ENCODE measurements around the gene FBRSL1.

Gene FBRSL1

DNA sequence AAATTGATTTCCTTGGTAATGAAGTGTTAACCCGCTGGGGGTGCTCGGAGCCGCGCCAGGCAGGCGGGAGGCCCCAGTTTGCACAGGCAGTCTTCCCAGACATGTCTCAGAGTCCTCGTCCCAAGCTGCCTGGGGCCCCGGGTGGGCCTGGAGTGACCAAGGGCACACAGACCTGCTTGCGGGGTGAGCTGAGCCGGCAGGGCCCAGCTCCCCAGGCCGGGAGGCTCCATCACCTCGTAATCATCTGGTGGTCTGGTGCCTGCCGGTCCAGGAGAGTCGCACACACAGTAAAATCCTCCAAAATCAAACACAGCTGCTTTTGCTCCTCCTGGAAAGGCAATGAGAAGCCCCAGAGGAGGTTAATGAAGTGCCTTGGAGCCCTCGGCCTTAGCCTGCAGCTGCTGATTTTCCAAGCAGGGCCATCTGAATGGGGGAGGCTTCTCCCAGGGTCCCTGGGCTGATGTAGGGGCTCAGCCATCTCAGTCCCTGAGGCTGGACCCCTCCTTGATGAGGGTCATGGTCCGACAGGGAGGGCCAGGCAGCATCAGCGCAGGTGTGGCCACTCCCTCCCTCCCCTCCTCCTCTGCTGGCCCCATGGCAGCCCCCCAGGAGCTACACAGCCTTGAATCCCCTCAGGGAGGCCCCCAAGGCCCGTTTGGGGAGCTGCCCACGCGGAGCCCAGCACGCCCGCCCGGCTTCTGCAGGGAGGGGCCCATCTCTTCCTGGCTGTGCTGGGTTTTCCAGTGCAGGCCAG is 39.4 kb upstream of the FBRSL1 start:
- Histone ChIP-seq H3K27ac (ENCODE audit: insufficient read depth in 1 of 2, low read depth in 1 of 2, low read length in 2 of 2, poor library complexity in 1 of 2, severe bottlenecking in 2 of 2) (no peak overlapping the region), H3K4me3 (ENCODE audit: control insufficient read depth in 1 of 7, extremely low read depth in 1 of 7, insufficient read depth in 4 of 7, low read depth in 2 of 7, low read length in 6 of 7) (peak overlapping the region in 2 of 7 experiments; percentile 11 to 26), H3K4me1 (ENCODE audit: control extremely low read depth in 1 of 4, control insufficient read depth in 4 of 4, insufficient read depth in 4 of 4, low read length in 3 of 4) (peaks cover 0 to 65% (median 36%) of the 10 kb centered on the region in 4 experiments), H3K9me3 (ENCODE audit: control extremely low read depth in 1 of 5, control insufficient read depth in 4 of 5, insufficient read depth in 2 of 5, low read depth in 1 of 5, low read length in 4 of 5) (no peaks in the 10 kb centered on the region), H3K27me3 (replicated peaks in 2 of 5; ENCODE audit: control insufficient read depth in 4 of 5, insufficient read depth in 5 of 5, low read length in 4 of 5) (no peaks in the 10 kb centered on the region), H3K36me3 (ENCODE audit: control insufficient read depth in 4 of 4, insufficient read depth in 4 of 4, low read length in 3 of 4) (no peaks in the 10 kb centered on the region)
- POLR2A ChIA-PET = no interaction called here
- no peak for DNase-seq
- CTCF ChIA-PET = interaction anchor here (1.0 kb wide), 1 partner anchor 9 kb away, joined by 3 read pairs; no protein-coding TSS in a partner anchor
- WGBS (ENCODE audit: insufficient coverage) = 69% methylated on average over 16 of the region's 22 CpGs

DNA sequence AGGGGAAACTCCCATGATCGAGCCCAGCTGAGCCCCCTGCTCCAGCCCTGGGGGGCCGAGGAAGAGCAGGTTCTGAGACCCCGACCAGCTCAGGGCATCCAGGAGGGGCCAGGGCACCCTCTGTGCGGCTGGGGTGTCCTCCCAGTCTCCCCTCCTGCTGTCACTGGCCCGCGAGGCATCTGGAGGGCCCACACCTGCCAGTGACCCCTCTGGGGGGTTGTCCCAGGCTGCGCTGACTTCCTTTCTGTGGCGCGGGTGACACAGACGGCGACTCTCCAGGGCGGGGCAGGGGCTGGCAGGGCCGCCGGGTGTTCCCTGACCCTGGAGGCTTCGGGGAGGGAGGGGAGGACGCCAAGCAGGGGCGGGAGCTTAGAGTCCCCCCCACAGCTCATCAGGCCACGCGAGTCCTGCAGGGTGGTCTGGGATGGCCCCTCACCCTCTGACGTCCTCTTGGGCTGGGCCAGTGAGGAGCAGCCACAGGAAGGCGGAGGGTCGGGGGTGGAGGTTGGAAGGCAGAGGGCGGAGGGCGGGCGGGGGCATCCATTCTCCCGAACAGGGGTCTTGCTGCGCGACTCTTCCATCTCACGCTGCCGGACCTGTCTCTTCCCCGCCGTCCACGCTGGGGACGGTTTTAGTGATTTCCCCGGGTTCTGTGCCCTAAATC is 38.6 kb upstream of the FBRSL1 start:
- Histone ChIP-seq H3K4me1 (ENCODE audit: control extremely low read depth in 1 of 4, control insufficient read depth in 4 of 4, insufficient read depth in 4 of 4, low read length in 3 of 4) (peaks cover 0 to 60% (median 33%) of the 10 kb centered on the region in 4 experiments), H3K27ac (ENCODE audit: insufficient read depth in 1 of 2, low read depth in 1 of 2, low read length in 2 of 2, poor library complexity in 1 of 2, severe bottlenecking in 2 of 2) (no peak overlapping the region), H3K36me3 (ENCODE audit: control insufficient read depth in 4 of 4, insufficient read depth in 4 of 4, low read length in 3 of 4) (no peaks in the 10 kb centered on the region), H3K27me3 (replicated peaks in 2 of 5; ENCODE audit: control insufficient read depth in 4 of 5, insufficient read depth in 5 of 5, low read length in 4 of 5) (no peaks in the 10 kb centered on the region), H3K9me3 (ENCODE audit: control extremely low read depth in 1 of 5, control insufficient read depth in 4 of 5, insufficient read depth in 2 of 5, low read depth in 1 of 5, low read length in 4 of 5) (no peaks in the 10 kb centered on the region), H3K4me3 (ENCODE audit: control insufficient read depth in 1 of 7, extremely low read depth in 1 of 7, insufficient read depth in 4 of 7, low read depth in 2 of 7, low read length in 6 of 7) (peak overlapping the region in 2 of 7 experiments; percentile 11 to 26)
- peak in 2 of 3 donors; percentile 51 to 75 for DNase-seq
- CTCF ChIA-PET = interaction anchor here (1.0 kb wide), 1 partner anchor 10 kb away, joined by 3 read pairs; no protein-coding TSS in a partner anchor
- 59% methylated on average over 27 of the region's 35 CpGs for WGBS (ENCODE audit: insufficient coverage)
- POLR2A ChIA-PET = no interaction called here

GRCh38 chr12:132451836-132452195 is 38.1 kb upstream of the FBRSL1 start:
- H3K4me3 ChIP-seq (ENCODE audit: control insufficient read depth in 1 of 7, extremely low read depth in 1 of 7, insufficient read depth in 4 of 7, low read depth in 2 of 7, low read length in 6 of 7) = no peak overlapping the region
- DNase-seq = no peak
- ChIA-PET POLR2A (no interaction called here), CTCF (no interaction called here)
- 97% methylated on average over 10 of the region's 10 CpGs for WGBS (ENCODE audit: insufficient coverage)
- H3K27ac ChIP-seq (ENCODE audit: insufficient read depth in 1 of 2, low read depth in 1 of 2, low read length in 2 of 2, poor library complexity in 1 of 2, severe bottlenecking in 2 of 2) = no peak overlapping the region
- no peaks in the 10 kb centered on the region for H3K36me3 ChIP-seq (ENCODE audit: control insufficient read depth in 4 of 4, insufficient read depth in 4 of 4, low read length in 3 of 4)
- H3K9me3 ChIP-seq (ENCODE audit: control extremely low read depth in 1 of 5, control insufficient read depth in 4 of 5, insufficient read depth in 2 of 5, low read depth in 1 of 5, low read length in 4 of 5) = no peaks in the 10 kb centered on the region
- peaks cover 0 to 60% (median 33%) of the 10 kb centered on the region in 4 experiments for H3K4me1 ChIP-seq (ENCODE audit: control extremely low read depth in 1 of 4, control insufficient read depth in 4 of 4, insufficient read depth in 4 of 4, low read length in 3 of 4)
- no peaks in the 10 kb centered on the region for H3K27me3 ChIP-seq (replicated peaks in 2 of 5; ENCODE audit: control insufficient read depth in 4 of 5, insufficient read depth in 5 of 5, low read length in 4 of 5)

- H3K9me3 ChIP-seq (ENCODE audit: control extremely low read depth in 1 of 5, control insufficient read depth in 4 of 5, insufficient read depth in 2 of 5, low read depth in 1 of 5, low read length in 4 of 5) = no peaks in the 10 kb centered on the region
- no peaks in the 10 kb centered on the region for H3K36me3 ChIP-seq (ENCODE audit: control insufficient read depth in 4 of 4, insufficient read depth in 4 of 4, low read length in 3 of 4)
- H3K4me1 ChIP-seq (ENCODE audit: control extremely low read depth in 1 of 4, control insufficient read depth in 4 of 4, insufficient read depth in 4 of 4, low read length in 3 of 4) = peaks cover 0 to 60% (median 33%) of the 10 kb centered on the region in 4 experiments
- no peak for DNase-seq
- no peak overlapping the region for H3K4me3 ChIP-seq (ENCODE audit: control insufficient read depth in 1 of 7, extremely low read depth in 1 of 7, insufficient read depth in 4 of 7, low read depth in 2 of 7, low read length in 6 of 7)
- POLR2A ChIA-PET = no interaction called here
- H3K27ac ChIP-seq (ENCODE audit: insufficient read depth in 1 of 2, low read depth in 1 of 2, low read length in 2 of 2, poor library complexity in 1 of 2, severe bottlenecking in 2 of 2) = no peak overlapping the region
- CTCF ChIA-PET = no interaction called here
- H3K27me3 ChIP-seq (replicated peaks in 2 of 5; ENCODE audit: control insufficient read depth in 4 of 5, insufficient read depth in 5 of 5, low read length in 4 of 5) = no peaks in the 10 kb centered on the region
- 96% methylated on average over 18 of the region's 21 CpGs for WGBS (ENCODE audit: insufficient coverage)
Measured at GRCh38 chr12:132452596-132453350, 37.2 kb upstream of the FBRSL1 start.

DNA sequence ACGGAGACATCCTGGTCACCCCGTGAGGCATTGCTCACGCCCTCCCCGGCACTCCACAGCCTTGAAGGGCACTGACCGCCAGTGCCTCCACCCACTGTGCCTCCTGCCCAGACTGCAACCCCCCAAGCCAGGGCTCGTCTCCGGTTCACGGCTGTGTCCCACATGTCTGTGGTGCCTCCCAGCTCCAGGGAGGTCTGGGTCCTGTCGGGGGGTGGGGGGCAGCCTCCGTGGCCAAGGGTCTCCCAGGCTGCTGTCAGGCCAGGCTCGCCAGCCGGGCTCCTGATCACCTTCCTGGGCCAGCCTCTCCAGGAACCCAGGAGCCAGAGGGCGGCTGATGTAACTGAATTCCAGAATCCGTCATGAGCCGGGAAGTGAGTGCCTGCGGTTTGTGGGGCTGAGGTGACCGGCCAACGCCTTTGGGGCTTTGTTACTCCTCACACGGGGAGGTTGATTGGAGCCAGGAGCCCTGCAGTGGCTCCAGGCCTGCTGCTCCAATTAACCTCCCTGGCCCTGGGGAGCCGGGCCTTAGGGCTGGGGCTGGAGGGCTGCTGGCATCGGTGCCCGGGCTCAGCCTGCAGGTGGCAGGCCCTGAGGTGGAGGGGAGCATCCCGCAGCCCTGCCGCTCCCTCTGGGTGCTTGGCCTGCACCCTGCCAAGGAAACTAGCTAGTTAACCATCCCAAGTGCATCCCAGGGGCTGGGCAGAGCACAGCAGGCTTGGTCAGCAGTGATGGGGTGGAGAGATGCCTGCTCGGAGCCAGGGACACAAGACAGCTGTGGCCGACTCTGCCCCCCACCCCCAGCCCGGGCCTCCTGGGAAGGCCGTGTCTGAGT is 36.4 kb upstream of the FBRSL1 start:
- DNase-seq = no peak
- POLR2A ChIA-PET = no interaction called here
- peaks cover 0 to 55% (median 33%) of the 10 kb centered on the region in 4 experiments for H3K4me1 ChIP-seq (ENCODE audit: control extremely low read depth in 1 of 4, control insufficient read depth in 4 of 4, insufficient read depth in 4 of 4, low read length in 3 of 4)

DNA sequence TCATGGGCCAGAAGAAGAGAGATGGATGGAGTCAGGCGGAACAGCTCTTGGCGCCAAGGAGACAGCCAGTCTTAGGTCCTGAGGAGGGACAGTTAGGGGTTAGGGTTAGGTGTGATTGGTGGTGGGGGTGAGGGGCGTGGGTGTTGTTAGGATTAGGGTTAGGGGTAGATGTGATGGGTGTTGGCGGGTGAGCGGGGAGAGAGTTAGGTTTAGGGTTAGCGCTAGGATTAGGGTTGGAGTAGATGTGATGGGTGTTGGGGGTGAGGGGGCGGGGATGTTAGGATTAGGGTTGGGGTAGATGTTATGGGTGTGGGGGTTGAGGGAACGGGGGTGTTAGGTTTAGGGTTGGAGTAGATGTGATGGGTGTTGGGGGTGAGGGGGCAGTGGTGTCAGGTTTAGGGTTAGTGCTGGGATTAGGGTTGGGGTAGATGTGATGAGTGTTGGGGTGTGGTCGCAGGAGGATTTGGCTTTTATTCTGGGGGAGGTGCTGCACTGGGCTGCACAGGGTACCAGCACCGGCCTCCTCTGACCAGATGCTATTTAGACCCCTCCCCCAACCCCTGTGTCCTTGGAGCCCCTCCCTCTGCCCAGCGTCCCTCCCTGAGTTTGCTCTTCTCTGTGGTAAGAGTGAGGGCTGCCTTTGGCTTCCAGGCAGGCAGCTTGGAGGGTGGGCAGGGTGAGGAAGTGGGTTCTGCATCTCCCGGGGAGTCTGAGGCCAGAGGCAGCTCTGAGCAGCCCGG is 35.6 kb upstream of the FBRSL1 start:
- ChIA-PET CTCF (no interaction called here), POLR2A (no interaction called here)
- Histone ChIP-seq H3K9me3 (ENCODE audit: control extremely low read depth in 1 of 5, control insufficient read depth in 4 of 5, insufficient read depth in 2 of 5, low read depth in 1 of 5, low read length in 4 of 5) (no peaks in the 10 kb centered on the region), H3K27ac (ENCODE audit: insufficient read depth in 1 of 2, low read depth in 1 of 2, low read length in 2 of 2, poor library complexity in 1 of 2, severe bottlenecking in 2 of 2) (no peak overlapping the region), H3K4me3 (ENCODE audit: control insufficient read depth in 1 of 7, extremely low read depth in 1 of 7, insufficient read depth in 4 of 7, low read depth in 2 of 7, low read length in 6 of 7) (no peak overlapping the region), H3K4me1 (ENCODE audit: control extremely low read depth in 1 of 4, control insufficient read depth in 4 of 4, insufficient read depth in 4 of 4, low read length in 3 of 4) (peaks cover 0 to 55% (median 33%) of the 10 kb centered on the region in 4 experiments), H3K36me3 (ENCODE audit: control insufficient read depth in 4 of 4, insufficient read depth in 4 of 4, low read length in 3 of 4) (no peaks in the 10 kb centered on the region), H3K27me3 (replicated peaks in 2 of 5; ENCODE audit: control insufficient read depth in 4 of 5, insufficient read depth in 5 of 5, low read length in 4 of 5) (no peaks in the 10 kb centered on the region)
- DNase-seq = peak in 2 of 3 donors; percentile 52 to 60
- WGBS (ENCODE audit: insufficient coverage) = 61% methylated on average over 9 of the region's 13 CpGs

More for the DNA sequence above, 36.4 kb upstream of the FBRSL1 start:
- no peaks in the 10 kb centered on the region for H3K27me3 ChIP-seq (replicated peaks in 2 of 5; ENCODE audit: control insufficient read depth in 4 of 5, insufficient read depth in 5 of 5, low read length in 4 of 5)
- 96% methylated on average over 25 of the region's 28 CpGs for WGBS (ENCODE audit: insufficient coverage)
- no peaks in the 10 kb centered on the region for H3K36me3 ChIP-seq (ENCODE audit: control insufficient read depth in 4 of 4, insufficient read depth in 4 of 4, low read length in 3 of 4)
- no peak overlapping the region for H3K4me3 ChIP-seq (ENCODE audit: control insufficient read depth in 1 of 7, extremely low read depth in 1 of 7, insufficient read depth in 4 of 7, low read depth in 2 of 7, low read length in 6 of 7)
- no peaks in the 10 kb centered on the region for H3K9me3 ChIP-seq (ENCODE audit: control extremely low read depth in 1 of 5, control insufficient read depth in 4 of 5, insufficient read depth in 2 of 5, low read depth in 1 of 5, low read length in 4 of 5)
- no peak overlapping the region for H3K27ac ChIP-seq (ENCODE audit: insufficient read depth in 1 of 2, low read depth in 1 of 2, low read length in 2 of 2, poor library complexity in 1 of 2, severe bottlenecking in 2 of 2)
- CTCF ChIA-PET = no interaction called here
